Measurements from ENCODE around the gene LSP1.
"Not testable (repeated sequence)": the region's sequence is repeated elsewhere in the genome, so short reads cannot be mapped to it uniquely, and the experiment has no call there.

Gene LSP1

GRCh38 chr11:1871531-1871930 is 18.6 kb downstream of the LSP1 start:
- no peak overlapping the region for H3K4me2 ChIP-seq (ENCODE audit: low read depth, low read length)
- H3K27me3 ChIP-seq (replicated peaks; ENCODE audit: insufficient read depth, low read length): 0 out of 2 replicates have a peak, but pooled peaks cover 5% of the 10 kb centered on the region
- no peak overlapping the region for H3K9ac ChIP-seq (ENCODE audit: low read length)
- no peaks in the 10 kb centered on the region for H3K9me2 ChIP-seq (replicated peaks; ENCODE audit: insufficient read depth, low read length)
- no peak overlapping the region for H2AFZ ChIP-seq (ENCODE audit: low read length)
- H3K79me2 ChIP-seq (ENCODE audit: low read length): peaks cover 12% of the 10 kb centered on the region
- H4K20me1 ChIP-seq (ENCODE audit: insufficient read depth, low read length): no peaks in the 10 kb centered on the region
- H3K4me3 ChIP-seq (ENCODE audit: low read length): no peak overlapping the region
- no peaks in the 10 kb centered on the region for H3K9me3 ChIP-seq (replicated peaks; ENCODE audit: insufficient read depth, low read length)
- DNase-seq: no peak
- H3K4me1 ChIP-seq (ENCODE audit: low read length): no peaks in the 10 kb centered on the region
- no peaks in the 10 kb centered on the region for H3K36me3 ChIP-seq (replicated peaks; ENCODE audit: insufficient read depth, low read length)
- no peaks in the 10 kb centered on the region for H3F3A ChIP-seq (ENCODE audit: insufficient read depth, low read length)
- H3K27ac ChIP-seq (ENCODE audit: low read length): no peak overlapping the region
- TF ChIP-seq EZH2 (optimal IDR thresholded peaks at IDR 0.05; ENCODE audit: low read depth, low read length) (no peak), EZH2phosphoT487 (IDR thresholded peaks at IDR 0.05; ENCODE audit: low read length) (no peak)
- TF ChIP-seq, protein P1, sequence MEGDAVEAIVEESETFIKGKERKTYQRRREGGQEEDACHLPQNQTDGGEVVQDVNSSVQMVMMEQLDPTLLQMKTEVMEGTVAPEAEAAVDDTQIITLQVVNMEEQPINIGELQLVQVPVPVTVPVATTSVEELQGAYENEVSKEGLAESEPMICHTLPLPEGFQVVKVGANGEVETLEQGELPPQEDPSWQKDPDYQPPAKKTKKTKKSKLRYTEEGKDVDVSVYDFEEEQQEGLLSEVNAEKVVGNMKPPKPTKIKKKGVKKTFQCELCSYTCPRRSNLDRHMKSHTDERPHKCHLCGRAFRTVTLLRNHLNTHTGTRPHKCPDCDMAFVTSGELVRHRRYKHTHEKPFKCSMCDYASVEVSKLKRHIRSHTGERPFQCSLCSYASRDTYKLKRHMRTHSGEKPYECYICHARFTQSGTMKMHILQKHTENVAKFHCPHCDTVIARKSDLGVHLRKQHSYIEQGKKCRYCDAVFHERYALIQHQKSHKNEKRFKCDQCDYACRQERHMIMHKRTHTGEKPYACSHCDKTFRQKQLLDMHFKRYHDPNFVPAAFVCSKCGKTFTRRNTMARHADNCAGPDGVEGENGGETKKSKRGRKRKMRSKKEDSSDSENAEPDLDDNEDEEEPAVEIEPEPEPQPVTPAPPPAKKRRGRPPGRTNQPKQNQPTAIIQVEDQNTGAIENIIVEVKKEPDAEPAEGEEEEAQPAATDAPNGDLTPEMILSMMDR (IDR thresholded peaks at IDR 0.05; ENCODE audit: low read length): no peak

- Histone ChIP-seq H3K27me3 (replicated peaks; ENCODE audit: insufficient read depth, low read length) (0 out of 2 replicates have a peak, but pooled peaks cover 5% of the 10 kb centered on the region), H3K4me3 (ENCODE audit: low read length) (no peak overlapping the region), H4K20me1 (ENCODE audit: insufficient read depth, low read length) (no peaks in the 10 kb centered on the region), H3K9me3 (replicated peaks; ENCODE audit: insufficient read depth, low read length) (no peaks in the 10 kb centered on the region), H3K36me3 (replicated peaks; ENCODE audit: insufficient read depth, low read length) (no peaks in the 10 kb centered on the region), H2AFZ (ENCODE audit: low read length) (no peak overlapping the region), H3K4me2 (ENCODE audit: low read depth, low read length) (no peak overlapping the region), H3K4me1 (ENCODE audit: low read length) (no peaks in the 10 kb centered on the region), H3K9ac (ENCODE audit: low read length) (no peak overlapping the region), H3K79me2 (ENCODE audit: low read length) (peaks cover 12% of the 10 kb centered on the region), H3K27ac (ENCODE audit: low read length) (no peak overlapping the region), H3F3A (ENCODE audit: insufficient read depth, low read length) (no peaks in the 10 kb centered on the region), H3K9me2 (replicated peaks; ENCODE audit: insufficient read depth, low read length) (no peaks in the 10 kb centered on the region)
- DNase-seq: no peak
- TF ChIP-seq, protein P1 (IDR thresholded peaks at IDR 0.05; ENCODE audit: low read length): no peak
- TF ChIP-seq EZH2 (optimal IDR thresholded peaks at IDR 0.05; ENCODE audit: low read depth, low read length): no peak
- no peak for TF ChIP-seq EZH2phosphoT487 (IDR thresholded peaks at IDR 0.05; ENCODE audit: low read length)
Measured at GRCh38 chr11:1872267-1872985, 19.5 kb downstream of the LSP1 start.

DNA sequence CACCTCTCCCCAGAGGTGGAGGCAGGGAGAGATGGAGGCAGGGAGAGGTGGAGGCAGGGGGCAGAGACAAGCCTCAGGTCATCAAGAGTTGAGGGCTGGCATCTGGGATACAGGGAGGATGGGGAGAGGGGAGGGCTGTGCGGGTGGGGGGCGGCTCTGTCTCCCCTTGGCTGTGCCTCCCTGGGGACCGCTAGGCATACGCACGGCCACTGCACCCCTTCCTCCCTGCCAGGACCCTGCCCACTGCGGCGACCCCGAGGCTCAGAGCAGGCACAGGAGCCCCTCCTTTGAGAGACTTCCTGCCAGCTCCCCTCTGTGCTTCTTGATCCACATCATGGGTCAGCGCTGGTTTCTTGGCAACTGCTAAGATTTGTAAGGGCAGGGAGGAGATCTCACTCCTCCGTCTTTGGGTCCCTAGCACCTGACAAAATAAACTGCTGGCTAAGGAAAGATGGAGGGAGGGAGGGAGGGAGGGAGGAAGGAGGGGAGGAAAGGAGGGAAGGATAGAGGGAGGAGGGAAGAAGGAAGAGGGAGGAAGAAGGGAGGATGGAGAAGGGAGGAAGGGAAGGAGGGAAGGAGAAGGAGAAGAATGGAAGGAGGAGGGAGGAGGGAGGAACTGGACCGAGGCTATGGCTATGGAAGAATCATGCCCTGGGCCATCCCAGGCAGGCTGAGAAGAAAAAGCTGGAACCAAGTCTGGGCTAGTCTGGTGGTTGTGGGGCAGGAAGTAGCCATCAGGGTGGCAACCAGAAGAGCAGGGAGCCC is 20.3 kb downstream of the LSP1 start:
- TF ChIP-seq EZH2phosphoT487 (IDR thresholded peaks at IDR 0.05; ENCODE audit: low read length) (no peak), EZH2 (optimal IDR thresholded peaks at IDR 0.05; ENCODE audit: low read depth, low read length) (no peak)
- TF ChIP-seq, protein P1 (IDR thresholded peaks at IDR 0.05; ENCODE audit: low read length): no peak
- Histone ChIP-seq H4K20me1 (ENCODE audit: insufficient read depth, low read length) (no peaks in the 10 kb centered on the region), H2AFZ (ENCODE audit: low read length) (no peak overlapping the region), H3K9me3 (replicated peaks; ENCODE audit: insufficient read depth, low read length) (no peaks in the 10 kb centered on the region), H3K9ac (ENCODE audit: low read length) (no peak overlapping the region), H3K79me2 (ENCODE audit: low read length) (peaks cover 7% of the 10 kb centered on the region; the same call in 1 of the 2 replicates), H3K36me3 (replicated peaks; ENCODE audit: insufficient read depth, low read length) (no peaks in the 10 kb centered on the region), H3K27me3 (replicated peaks; ENCODE audit: insufficient read depth, low read length) (0 out of 2 replicates have a peak, but pooled peaks cover 5% of the 10 kb centered on the region), H3F3A (ENCODE audit: insufficient read depth, low read length) (no peaks in the 10 kb centered on the region), H3K4me3 (ENCODE audit: low read length) (no peak overlapping the region), H3K27ac (ENCODE audit: low read length) (no peak overlapping the region), H3K4me1 (ENCODE audit: low read length) (no peaks in the 10 kb centered on the region), H3K9me2 (replicated peaks; ENCODE audit: insufficient read depth, low read length) (no peaks in the 10 kb centered on the region), H3K4me2 (ENCODE audit: low read depth, low read length) (no peak overlapping the region)
- DNase-seq: no peak

DNA sequence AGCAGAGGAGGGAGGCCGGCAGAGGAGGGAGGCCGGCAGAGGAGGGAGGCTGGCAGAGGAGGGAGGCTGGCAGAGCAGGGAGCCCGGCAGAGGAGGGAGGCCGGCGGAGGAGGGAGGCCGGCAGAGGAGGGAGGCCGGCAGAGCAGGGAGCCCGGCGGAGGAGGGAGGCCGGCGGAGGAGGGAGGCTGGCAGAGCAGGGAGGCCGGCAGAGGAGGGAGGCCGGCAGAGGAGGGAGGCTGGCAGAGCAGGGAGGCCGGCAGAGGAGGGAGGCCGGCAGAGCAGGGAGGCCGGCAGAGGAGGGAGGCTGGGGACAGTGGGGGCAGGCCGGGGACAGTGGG is 20.9 kb downstream of the LSP1 start:
- not testable (repeated sequence) for H3K79me2 ChIP-seq (ENCODE audit: low read length); H3K4me1 ChIP-seq (ENCODE audit: low read length); H4K20me1 ChIP-seq (ENCODE audit: insufficient read depth, low read length); H3K4me3 ChIP-seq (ENCODE audit: low read length); H3K4me2 ChIP-seq (ENCODE audit: low read depth, low read length); H3K9ac ChIP-seq (ENCODE audit: low read length); H3K27ac ChIP-seq (ENCODE audit: low read length); H3F3A ChIP-seq (ENCODE audit: insufficient read depth, low read length); H3K9me2 ChIP-seq (replicated peaks; ENCODE audit: insufficient read depth, low read length); H2AFZ ChIP-seq (ENCODE audit: low read length); H3K36me3 ChIP-seq (replicated peaks; ENCODE audit: insufficient read depth, low read length); DNase-seq; H3K27me3 ChIP-seq (replicated peaks; ENCODE audit: insufficient read depth, low read length); H3K9me3 ChIP-seq (replicated peaks; ENCODE audit: insufficient read depth, low read length)

DNA sequence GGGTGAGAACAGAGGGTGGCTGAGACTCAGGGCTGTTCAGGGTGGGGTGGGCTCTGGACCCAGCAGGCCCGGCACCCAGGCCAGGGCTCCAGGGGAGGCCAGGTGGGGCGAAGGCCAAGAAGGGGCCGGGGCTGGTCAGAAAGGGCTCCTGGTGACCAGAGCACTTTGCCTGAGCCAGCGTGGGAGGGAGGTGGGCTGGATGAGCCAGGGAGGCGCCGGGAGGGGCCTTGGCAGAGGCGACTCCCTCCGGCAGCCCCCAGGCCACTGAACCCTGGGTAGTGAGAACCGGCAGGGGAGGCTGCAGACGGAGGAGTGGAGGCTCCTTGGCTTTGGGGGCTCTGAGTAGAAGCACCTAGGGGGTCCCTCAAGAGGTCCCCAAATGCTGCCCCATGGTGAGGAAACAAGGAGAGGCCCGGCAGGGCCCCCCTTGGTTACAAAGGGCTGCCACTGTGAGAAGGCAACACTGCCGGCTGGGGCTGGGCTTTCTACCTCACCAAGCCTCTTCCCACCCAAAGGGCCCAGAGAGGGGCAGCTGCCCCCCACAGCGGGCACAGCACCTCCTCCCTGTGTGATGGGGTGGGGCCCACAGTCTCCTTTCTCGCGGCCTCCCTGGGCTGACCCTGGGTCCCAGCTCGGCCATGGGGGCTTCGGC is 21.7 kb downstream of the LSP1 start:
- not testable (repeated sequence) for H3K9ac ChIP-seq (ENCODE audit: low read length); H3K4me2 ChIP-seq (ENCODE audit: low read depth, low read length); H2AFZ ChIP-seq (ENCODE audit: low read length); DNase-seq; H3F3A ChIP-seq (ENCODE audit: insufficient read depth, low read length); H3K4me3 ChIP-seq (ENCODE audit: low read length); H4K20me1 ChIP-seq (ENCODE audit: insufficient read depth, low read length); H3K79me2 ChIP-seq (ENCODE audit: low read length); H3K4me1 ChIP-seq (ENCODE audit: low read length); H3K9me2 ChIP-seq (replicated peaks; ENCODE audit: insufficient read depth, low read length); H3K27ac ChIP-seq (ENCODE audit: low read length); H3K36me3 ChIP-seq (replicated peaks; ENCODE audit: insufficient read depth, low read length); H3K9me3 ChIP-seq (replicated peaks; ENCODE audit: insufficient read depth, low read length); H3K27me3 ChIP-seq (replicated peaks; ENCODE audit: insufficient read depth, low read length)

All from MM.1S (cell line).